NK-92 (cell line): Measurements from ENCODE around the gene TSHZ2.
"Not testable (repeated sequence)": the region's sequence is repeated elsewhere in the genome, so short reads cannot be mapped to it uniquely, and the experiment has no call there.

Experiments
- DNase-seq: peaks from one replicate; lab custom pipeline; 2025; ENCODE audit not compliant: unreplicated experiment; lab: John Stamatoyannopoulos, UW

TSHZ2 gene

DNA sequence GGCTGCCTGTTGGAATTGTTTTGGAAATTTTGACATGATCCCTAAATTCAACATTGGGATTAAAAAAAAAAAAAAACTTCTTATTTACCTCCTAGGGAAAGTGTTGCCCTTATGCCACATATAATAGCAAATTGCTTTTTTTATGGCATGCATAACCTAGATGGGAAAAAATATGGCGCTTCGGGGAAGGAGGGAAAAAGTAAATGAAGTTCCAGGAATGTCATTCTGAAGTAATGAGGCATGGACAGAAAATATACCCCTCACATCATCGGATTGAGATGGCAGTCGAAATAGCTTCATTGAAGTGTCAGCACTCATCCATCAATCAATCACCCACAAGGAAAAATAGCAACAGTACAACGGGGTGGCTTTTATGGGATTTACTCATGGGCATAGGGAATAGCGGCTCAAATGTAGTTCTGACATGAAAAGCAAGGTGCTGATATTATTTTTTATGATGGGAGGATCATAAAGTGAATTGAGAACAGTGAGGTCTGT lies 516.7 kb downstream of the TSHZ2 start:
- DNase-seq, result no peak

DNA sequence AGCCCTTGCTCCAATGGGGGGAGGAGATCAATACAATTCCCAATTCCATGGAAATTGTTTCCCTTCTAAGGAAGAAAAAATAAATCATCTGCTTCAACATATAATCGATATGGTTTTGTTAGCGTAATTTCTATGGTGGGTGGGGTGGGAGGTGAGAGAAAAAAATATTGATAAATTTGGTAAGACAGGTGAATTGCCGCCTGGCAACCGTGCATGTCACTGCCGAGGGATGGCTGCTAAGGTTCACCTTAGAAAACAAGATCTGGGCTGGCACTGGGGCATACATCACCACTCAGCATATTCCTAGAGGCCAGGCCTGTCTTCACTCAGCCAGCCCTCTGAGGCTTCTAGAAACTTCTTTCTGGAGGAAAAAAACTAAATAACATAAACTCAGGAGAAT lies 517.4 kb downstream of the TSHZ2 start:
- DNase-seq, result no peak

DNA sequence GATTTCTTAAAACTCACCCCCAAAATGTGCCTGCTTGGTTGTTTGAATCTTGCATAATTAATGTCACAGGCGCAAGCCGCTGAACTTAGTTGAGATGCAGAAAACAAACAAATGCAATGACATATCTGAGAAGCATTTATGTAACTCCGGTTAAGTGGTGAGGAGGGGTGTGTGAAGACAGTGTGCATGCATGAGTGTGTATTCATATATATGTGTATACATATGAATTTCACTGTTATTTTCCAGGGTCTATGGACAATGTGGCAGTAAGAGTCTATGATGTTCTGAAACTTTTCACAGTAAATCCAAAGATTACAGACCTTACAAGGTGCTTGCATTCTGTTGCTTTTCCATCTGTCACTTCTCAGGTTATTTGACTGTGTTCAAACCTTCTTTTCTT lies 518.5 kb downstream of the TSHZ2 start:
- no peak for DNase-seq

DNA sequence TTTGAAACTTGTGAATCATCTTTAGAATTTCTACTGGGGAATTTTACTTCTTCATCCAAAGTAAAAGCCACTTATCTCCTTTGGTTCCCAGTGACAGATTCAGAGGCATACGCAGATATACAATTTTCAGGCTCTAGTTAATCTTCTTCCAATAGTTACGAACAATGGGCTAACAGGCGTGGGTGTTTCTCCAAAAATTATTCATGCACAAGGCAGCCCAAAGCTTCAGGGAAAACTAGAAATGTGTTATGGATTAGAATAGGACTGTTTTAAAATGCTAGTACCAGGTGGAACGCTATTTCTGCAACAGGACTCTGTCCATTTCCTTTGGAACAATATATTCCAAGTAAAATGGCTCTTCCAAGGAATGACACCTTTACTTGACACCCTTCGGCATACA lies 519.3 kb downstream of the TSHZ2 start:
- DNase-seq, result no peak

DNA sequence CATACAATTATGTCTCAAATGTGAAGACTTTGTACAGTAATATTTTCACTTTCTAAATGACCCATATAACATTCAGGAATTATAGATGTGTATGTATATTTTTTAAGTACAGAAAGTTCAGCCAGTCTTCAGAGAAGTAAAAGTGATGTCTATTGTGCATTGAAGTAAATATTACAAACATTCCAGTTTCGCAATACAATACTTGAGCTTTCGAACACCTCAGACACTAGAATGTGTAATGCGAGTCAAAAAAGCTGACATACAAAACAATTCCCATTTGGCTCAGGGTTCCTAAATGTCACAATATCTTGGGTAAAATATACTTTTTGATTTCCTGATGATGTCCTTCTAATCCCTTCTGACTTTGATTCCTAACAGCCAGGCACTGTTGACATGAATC lies 520.1 kb downstream of the TSHZ2 start:
- no peak for DNase-seq

DNA sequence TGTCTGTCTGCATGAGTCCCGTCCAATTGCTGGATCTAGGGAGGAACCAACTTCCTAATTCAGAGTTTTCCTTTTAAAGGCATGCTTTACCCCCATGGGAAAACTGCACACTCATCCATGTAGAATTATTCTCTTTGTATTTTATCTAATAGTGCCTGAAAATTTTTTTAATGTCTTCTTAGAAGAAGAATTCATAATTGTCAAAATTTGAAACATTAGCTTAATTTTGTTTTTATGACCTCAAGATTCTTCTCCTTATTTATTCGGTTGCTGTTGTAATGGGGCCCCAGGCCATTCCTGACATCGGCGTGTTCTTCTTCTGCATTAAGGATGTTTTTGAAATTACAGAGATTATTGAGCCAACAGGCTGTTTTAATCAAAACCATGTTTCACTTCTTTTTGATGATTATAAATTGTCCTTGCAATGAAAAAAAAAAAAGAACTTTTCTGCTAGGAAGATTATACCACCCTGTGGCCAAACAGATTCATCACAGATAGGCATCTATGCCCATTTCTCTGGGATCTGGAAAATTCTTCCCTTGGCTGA lies 521.2 kb downstream of the TSHZ2 start:
- no peak for DNase-seq

DNA sequence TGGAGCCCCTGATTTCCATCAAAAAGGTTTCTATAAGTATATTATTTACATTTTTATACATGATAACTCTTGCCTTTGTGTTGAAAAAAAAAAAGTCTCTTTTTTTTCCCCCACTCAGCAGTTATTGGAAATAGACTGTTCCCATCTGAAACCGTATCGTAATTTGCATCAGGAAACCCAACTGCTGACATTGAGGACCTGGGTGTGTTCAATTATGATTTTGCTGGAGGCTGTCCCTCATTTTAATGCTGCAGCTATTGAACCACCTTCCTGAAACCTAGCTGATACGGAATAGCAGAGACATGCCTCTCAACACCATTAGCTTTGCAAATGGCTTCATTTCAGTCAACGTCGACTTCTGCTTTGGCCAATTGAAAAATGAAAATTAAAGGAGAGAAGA lies 522.6 kb downstream of the TSHZ2 start:
- no peak for DNase-seq

DNA sequence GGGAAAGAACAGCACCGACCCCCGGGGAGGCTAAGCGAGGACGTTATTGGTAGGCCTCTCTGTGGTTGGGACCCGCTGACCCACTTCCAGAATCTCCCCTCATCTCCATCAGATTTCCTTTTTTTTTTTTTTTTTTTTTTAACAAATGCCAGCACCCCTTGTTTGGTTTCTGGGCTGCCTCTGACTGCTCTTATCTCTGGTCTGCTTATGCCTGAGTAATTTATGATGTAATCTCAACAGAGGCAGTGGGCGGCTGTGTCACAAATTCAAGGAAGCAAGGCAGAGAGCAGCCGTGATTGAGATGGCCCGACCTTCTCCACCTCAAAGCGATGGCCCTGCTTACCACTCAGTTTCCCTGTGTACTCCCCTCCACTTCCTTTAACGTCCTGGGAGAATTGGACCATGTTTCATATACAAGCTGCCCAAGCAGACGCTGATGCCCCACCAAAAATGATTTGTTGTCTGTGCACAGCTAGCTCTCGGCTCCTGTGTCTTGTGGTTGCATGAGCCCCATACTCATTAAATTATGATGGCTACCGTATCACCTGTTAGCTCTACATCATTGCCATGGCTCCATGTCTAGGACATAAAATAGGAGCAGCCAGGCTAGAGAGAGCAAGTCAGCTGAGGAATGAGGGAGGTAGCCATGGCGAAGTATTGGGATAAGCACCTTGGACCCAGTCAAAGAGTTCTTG lies 523.4 kb downstream of the TSHZ2 start:
- no peak for DNase-seq

DNA sequence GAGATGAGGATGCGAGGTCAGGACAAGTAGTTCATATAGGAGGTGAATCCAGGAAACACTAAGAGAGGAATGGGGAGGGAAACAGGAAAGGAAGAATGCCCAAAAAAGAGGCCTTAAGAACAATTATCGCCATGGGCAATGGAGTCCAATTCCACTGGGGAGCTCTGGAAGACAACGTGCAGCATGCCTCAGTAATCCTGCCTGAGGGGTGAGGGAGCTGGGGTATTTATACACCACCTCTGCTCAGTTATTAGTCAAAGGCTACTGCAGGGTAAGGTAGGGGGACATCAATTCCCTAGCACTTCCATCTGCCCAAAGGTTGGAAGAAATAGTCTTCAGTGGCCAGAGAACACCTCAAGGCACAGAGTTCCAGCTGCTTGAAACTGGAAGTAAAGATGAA lies 525.1 kb downstream of the TSHZ2 start:
- no peak for DNase-seq

DNA sequence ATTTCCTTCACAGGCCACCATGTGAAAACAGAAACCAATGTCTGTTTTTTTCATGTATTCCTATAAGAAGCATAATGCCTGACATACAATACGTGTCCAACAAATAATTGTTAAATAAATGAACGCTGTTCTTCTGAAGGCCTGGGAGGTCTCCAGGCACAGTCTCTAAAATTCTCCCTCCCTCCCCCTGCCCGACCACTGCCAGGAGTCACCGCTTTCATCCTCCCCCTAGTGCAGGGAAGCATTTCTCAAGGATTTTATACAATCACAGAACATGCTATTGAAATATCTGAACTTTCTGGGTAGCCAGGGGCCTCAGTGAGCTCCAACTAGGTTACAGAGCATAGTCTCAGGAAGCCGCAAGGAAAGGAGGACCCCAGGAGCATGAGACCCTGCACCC lies 526.2 kb downstream of the TSHZ2 start:
- DNase-seq, result no peak

DNA sequence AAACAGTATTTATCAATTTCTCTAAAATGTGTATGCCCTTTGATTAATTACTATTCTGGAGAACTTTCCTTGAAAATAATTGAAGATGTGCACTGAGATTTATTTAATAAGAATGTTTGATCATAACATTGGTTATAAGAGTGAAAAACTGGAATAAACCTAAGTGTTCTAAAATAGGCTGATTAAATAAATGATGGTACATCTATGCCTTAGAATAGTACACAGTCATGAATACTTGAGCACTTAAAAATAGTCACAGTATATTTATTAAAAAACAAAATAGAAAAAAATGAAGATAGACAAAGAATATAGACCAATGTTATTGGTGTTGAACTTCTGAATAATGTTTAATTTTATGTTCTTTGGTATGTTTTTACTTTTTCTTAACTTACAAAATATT lies 528.5 kb downstream of the TSHZ2 start:
- no peak for DNase-seq

DNA sequence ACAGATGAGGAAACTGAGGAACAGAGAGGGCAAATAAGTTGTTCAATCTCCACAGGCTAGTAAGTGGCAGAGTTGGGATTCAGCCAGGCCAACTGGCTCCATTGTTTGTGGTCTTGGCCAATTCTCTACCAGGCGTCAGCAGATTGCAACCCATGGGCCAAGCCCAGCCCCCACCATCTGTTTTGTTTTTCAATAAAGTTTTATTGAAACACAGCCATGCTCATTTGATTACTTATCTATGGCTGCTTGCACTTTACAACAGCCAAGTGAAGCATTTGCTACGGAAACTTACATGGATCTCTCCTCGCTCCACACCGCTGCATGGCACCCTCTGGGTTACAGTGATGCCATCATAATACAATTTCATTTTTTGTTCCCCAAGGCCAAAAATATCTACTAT lies 530.7 kb downstream of the TSHZ2 start:
- DNase-seq, result no peak

DNA sequence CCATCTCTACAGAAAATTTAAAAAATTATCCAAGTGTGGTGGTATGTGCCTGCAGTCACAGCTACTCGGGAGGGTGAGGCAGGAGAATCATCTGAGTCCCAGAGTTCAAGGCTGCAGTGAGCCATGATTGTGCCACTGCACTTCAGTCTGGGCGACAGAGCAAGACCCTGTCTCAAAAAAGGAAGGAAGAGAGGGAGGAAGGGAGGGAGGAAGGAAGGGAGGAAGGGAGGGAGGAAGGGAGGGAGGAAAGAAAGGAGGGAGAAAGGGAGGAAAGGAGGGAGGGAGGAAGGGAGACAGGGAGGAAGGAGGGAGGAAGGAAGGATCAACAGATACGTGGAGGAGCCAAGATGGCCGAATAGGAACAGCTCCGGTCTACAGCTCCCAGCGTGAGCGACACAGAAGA lies 531.4 kb downstream of the TSHZ2 start:
- no peak for DNase-seq

DNA sequence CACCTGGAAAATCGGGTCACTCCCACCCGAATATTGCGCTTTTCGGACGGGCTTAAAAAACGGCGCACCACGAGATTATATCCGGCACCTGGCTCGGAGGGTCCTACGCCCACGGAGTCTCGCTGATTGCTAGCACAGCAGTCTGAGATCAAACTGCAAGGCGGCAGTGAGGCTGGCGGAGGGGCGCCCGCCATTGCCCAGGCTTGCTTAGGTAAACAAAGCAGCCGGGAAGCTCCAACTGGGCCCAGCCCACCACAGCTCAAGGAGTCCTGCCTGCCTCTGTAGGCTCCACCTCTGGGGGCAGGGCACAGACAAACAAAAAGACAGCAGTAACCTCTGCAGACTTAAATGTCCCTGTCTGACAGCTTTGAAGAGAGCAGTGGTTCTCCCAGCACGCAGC lies 531.9 kb downstream of the TSHZ2 start:
- not testable (repeated sequence) for DNase-seq

DNA sequence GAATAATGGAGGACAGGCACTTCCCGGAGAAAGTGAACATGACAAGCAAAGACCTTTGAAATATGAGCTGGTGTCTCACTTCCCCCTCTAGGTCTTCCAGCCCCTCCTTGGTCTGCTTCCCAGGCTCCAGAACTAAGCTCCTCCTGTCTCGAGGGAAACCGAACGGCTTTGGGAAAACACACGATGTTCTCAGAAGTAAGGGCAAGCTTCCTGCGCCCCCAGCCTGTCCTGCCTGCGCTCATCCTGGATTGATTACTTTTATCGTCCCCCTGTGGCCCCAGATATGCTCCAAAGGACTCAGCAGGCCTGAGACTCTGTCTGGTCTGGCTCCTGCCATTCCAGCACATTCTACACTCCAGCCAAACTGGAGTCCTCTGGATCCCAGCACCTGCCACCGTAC lies 538.1 kb downstream of the TSHZ2 start:
- no peak for DNase-seq

DNA sequence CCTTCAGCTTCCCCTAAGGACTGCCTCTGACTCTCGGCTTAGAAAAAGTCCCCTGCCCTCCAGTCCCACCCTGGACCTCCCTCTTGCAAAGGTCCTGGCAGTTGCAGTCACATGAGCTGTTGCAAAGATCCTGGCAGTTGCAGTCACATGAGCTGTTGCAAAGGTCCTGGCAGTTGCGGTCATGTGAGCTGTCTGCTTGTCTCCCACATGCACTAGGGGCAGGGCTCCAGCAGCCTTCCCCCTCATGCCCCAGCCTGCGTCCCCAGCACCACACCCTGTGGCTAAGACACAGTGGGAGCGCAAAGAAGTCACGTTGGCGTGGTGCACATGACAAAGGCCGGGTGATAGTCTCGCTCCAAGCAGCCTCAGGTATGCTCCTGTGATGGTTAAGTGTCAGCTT lies 538.5 kb downstream of the TSHZ2 start:
- no peak for DNase-seq

DNA sequence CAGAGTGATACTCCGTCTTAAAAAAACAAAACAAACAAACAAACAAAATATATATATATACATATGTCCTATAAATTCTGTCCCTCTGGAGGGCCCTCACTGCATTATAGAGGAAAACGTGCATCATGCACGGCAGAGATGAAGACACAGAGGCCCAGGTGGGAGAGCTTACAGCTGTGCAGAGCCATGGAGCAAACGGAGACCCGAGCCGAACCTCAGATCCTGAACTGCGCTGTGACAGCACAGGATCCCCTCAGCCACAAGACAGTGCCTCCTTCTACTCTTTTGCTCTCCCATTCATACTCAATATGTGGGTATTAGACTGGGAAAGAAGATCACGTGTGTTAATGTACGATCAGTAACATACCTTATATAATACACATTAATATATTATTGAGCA lies 539.9 kb downstream of the TSHZ2 start:
- no peak for DNase-seq

DNA sequence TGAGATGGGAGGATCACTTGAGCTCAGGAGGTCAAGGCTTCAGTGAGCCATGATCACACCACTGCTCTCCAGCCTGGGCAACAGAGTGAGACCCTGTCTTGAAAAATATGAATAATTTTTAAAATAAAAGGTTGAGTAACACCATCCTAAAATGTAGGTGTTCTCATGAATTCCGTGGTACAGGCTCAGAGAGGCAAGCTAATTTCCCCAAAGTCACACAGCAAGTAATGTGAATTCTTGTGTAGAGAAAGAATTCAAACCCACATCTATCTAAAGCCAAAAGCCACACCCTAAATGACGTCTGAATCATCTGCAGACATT lies 541.0 kb downstream of the TSHZ2 start:
- DNase-seq, result no peak

DNA sequence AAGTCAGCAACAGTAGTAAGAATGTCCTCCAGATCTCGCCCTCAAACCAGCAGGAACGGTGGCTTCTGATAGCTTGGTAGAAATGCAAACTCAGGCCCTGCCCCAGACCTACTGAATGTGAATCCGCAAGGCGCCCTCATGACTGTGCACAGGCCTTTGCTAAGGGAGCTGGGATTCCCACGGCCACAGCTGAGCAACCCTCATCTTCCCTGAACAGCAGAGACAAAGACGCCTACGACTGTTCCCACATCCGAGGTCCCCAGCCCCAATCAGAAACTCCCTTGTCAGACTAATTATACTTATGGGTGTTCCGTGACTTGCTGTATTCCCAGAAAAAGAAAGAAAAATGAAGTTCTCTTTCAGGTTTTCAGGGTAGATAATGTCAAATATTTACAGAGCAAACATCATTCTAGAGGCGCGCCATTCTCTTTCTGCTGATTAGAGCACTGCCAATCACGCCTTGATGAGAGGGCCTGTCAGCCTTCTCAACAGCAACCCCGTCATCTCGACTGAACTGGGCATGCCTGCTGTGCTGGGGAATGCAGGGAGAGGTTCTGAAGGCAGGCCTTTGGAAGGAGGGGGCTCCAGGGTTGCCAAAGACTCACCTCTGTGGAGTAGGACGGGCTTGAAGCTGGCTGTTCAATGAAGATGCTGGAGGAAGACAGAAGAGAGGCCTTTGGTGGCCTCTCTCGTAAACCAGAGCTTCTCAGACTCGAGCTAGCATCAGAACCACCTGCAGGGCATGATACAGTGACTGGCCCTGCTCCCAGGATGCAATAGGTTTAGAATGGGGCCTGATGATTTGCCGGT lies 541.5 kb downstream of the TSHZ2 start:
- DNase-seq, result no peak

DNA sequence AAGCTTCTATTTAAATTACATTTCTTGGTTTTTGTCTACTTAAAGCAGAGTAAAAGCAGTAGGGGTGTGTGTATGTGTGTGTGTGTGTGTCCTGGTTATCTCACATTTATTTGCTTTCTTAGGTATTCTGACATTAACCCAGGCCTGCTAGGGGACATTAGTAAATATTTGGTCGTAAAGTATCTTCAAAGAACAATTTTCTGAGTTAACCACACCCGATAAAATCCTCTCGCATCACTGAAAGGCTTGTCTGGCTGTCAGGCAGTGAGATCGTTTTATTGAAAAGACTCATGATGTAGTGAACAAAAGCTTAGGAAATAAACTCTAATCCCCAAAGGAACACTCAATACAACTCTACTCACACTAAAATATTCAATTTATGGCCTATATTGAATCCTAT lies 543.6 kb downstream of the TSHZ2 start:
- DNase-seq, result no peak

DNA sequence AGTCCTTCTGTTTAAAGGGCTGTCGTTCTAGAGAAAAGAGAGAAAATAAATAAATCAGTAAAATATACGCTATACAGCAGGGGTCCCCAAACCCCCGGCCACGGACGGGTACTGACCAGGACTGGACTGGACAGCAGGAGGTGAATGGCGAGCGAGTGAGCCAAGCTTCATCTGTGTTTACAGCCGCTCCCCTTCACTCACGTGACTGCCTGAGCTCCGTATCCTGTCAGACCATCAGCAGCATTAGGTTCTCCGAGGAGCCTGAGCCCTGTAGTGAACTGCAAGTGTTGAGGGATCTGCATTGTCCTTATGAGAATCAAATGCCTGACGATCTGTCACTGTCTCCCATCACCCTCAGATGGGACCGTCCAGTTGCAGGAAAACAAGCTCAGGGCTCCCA lies 545.0 kb downstream of the TSHZ2 start:
- no peak for DNase-seq

DNA sequence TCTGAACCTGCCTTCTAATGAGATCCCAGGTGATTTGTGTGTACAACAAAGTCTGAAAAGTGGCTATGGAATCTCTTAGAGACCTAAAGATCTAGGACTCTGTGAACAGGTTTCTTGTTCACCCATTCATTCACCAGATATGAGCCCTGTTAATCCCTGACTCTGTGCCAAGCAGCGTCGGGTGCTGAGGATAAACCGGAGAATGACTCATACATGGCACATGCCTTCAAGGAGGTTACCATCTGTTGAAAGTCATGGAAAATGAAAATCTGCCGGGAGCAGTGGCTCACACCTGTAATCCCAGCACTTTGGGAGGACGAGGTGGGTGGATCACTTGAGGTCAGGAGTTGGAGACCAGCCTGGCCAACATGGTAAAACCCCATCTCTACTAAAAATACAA lies 549.3 kb downstream of the TSHZ2 start:
- DNase-seq, result not testable (repeated sequence)
